T-helper 2 cell treated with Interferon-gamma antibody and Interleukin-4, amounts not matched to agents 5 μg/mL and 100 μg/mL, for 36 hours (primary cell): ENCODE measurements around the gene BDH1.
A peak's percentile ranks its signal among the peaks of the same experiment; 100 is the strongest.

Experiments used
- DNase-seq: peaks from one replicate; pipeline ENCODE4 v3.0.0; 2021; ENCODE audit warnings: low spot score
- H3K27ac Mint-ChIP-seq: one replicate; pipeline ENCODE4 v1.8.0; 2021; ENCODE audit warnings: mild to moderate bottlenecking, mixed read lengths
- H3K27me3 Mint-ChIP-seq: one replicate; pipeline ENCODE4 v1.8.0; 2021; ENCODE audit warnings: low read depth, mixed read lengths
- H3K36me3 Mint-ChIP-seq: one replicate; pipeline ENCODE4 v1.8.0; 2021; ENCODE audit warnings: low read depth, mixed read lengths
- H3K4me1 Mint-ChIP-seq: one replicate; pipeline ENCODE4 v1.8.0; 2021; ENCODE audit warnings: low read depth, mixed read lengths
- H3K4me3 Mint-ChIP-seq: one replicate; pipeline ENCODE4 v1.8.0; 2022; ENCODE audit warnings: mild to moderate bottlenecking, moderate library complexity, mixed read lengths
- H3K9me3 Mint-ChIP-seq: one replicate; pipeline ENCODE4 v1.8.0; 2021; ENCODE audit warnings: mixed read lengths

Gene BDH1

DNA sequence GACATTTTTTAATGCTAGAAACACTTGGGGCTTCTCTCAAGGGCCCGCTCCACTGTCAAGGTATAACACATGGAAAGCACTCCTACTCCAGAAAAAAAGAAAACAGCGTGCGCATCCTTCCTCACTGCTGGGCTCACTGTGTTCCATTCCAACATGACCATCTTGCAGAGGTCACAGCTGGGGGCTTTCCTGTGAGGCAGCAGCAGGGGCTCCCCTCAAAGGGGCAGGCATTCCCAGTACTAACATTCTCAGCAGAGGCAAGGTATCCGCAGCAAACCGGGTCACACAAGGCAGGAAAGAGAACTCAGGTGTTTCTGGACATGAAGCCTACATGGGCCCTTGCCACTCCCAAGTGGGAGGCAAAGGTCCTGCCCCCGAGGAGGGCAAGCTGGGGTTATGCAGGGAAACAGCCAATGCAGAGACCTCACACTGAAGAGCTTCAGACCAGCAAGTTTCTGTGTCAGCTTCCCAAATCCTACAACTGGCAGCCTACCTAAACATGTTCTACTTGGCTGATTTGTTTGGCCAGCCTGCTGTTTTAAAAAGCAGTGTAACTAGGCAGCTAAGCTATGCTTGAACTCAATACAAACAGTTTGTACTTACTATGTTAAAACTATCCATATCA is 6.4 kb downstream of the BDH1 start:
- H3K27me3 Mint-ChIP-seq, result no peaks in the 10 kb centered on the region
- peaks cover 31% of the 10 kb centered on the region for H3K36me3 Mint-ChIP-seq
- no peaks in the 10 kb centered on the region for H3K9me3 Mint-ChIP-seq
- no peak overlapping the region for H3K27ac Mint-ChIP-seq
- DNase-seq, result no peak
- peaks cover 24% of the 10 kb centered on the region for H3K4me1 Mint-ChIP-seq
- H3K4me3 Mint-ChIP-seq, result no peak overlapping the region

DNA sequence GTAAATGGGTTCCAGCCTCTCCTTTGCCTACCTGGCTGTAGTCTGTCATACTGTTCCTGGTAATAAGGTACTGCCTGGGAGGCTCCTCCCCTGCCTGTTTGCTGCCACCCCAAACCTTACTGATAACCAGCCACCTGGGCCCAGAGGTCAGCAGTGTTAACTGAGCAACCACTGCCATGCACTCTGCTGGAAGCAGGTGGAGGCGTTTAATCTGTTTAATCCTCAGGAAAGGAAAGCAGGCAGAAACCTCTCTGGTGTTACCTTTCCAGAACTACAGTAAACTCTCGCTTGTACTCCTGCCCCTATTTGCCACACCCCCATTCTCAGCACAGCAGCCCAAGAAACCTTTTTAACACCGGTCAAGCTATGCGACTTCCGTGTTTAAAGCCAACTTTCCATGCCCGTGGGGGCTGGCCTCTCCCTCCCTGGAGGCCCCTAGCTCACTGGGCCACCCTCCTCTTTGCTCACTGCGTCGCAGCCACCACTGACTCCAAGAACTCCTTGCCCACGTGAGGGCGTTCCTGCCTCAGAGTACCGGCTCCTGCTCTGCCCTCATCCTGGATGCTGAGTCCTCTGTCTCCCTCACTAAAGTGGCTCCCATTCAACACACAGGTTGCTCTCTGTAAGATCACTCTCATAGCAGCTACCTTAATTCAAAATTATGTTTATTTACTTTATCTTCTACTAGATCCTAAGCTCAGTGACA is 8.3 kb downstream of the BDH1 start:
- H3K4me3 Mint-ChIP-seq, result no peak overlapping the region
- DNase-seq, result no peak
- H3K9me3 Mint-ChIP-seq, result no peaks in the 10 kb centered on the region
- peaks cover 13% of the 10 kb centered on the region for H3K4me1 Mint-ChIP-seq
- H3K27me3 Mint-ChIP-seq, result no peaks in the 10 kb centered on the region
- H3K27ac Mint-ChIP-seq, result no peak overlapping the region
- H3K36me3 Mint-ChIP-seq, result peaks cover 34% of the 10 kb centered on the region

DNA sequence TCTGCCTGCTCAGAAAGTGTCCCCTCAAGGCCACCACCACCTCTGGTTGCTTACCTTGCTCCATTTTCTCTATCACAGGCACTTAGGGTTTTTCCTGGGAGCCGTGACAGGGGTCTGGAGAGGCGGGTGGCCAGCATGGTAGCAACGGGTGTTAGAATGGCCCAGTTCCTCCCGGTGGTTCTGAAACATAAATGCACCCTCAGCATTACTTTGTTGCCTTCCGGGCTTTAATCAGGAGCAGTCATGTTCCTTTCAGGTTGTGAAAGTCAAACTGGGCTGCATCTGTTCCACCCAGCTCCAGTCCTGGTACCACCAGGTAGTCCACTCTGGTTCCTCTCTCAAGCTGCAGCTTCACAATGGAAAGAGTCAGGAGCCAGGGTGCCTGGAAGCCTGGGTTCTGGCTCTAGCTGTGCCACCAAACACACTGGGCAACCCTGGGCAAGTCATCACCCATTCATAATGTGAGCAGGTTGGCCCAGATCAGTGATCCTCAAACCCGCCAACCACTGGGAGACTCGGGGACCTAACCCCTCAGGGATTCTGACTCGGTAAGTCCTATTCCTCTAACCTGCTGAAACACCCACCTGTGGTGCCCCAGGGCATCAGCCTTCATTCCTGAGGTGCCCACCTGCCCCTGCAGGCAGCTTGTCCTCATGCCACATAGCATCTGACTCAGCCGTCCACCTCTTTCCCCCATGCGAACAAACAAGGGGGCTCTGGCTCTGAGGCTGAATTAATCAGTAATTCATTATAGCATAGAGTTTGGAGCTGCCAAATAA is 9.3 kb downstream of the BDH1 start:
- no peaks in the 10 kb centered on the region for H3K27me3 Mint-ChIP-seq
- H3K4me3 Mint-ChIP-seq, result no peak overlapping the region
- no peak overlapping the region for H3K27ac Mint-ChIP-seq
- DNase-seq, result no peak
- peaks cover 4% of the 10 kb centered on the region for H3K4me1 Mint-ChIP-seq
- no peaks in the 10 kb centered on the region for H3K9me3 Mint-ChIP-seq
- peaks cover 31% of the 10 kb centered on the region for H3K36me3 Mint-ChIP-seq

DNA sequence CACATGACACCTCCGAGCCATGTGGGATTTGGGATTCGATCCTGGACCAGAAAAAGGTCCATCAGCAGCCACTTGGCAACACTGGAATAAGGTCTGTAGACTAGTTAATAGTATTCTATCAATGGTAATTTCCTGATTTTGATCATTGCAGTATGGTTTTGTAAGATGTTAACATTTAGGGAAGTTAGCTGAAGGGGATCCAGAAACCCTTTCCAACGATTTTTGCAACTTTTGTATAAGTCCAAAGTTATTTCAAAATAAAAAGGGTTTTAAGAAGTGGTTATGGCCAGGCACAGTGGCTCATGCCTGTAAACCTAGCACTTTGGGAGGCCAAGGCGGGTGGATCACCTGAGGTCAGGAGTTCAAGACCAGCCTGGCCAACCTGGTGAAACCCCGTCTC is 10.2 kb downstream of the BDH1 start:
- Mint-ChIP-seq H3K4me1 (no peaks in the 10 kb centered on the region), H3K36me3 (peaks cover 39% of the 10 kb centered on the region), H3K9me3 (no peaks in the 10 kb centered on the region), H3K27ac (no peak overlapping the region), H3K27me3 (no peaks in the 10 kb centered on the region), H3K4me3 (no peak overlapping the region)
- DNase-seq, result no peak

DNA sequence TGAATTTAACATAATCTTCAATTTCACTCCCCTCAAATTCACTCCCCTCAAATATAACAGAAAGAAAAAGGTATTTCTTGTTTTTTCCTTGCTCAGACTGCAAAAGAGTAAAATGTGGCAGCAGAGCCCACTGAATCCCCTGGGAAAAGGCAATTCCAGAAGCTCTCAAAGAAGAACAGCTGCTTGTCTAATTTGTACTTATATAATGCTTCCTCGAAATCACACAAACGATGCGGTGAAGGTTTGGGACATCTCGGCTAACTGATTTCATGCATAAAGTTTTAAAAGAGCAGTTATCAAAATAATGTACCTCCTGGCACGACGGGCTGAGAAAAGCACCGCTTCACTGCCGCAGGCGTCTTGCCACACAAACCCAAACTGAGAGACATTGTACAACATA is 10.7 kb downstream of the BDH1 start:
- no peak overlapping the region for H3K4me3 Mint-ChIP-seq
- H3K9me3 Mint-ChIP-seq, result no peaks in the 10 kb centered on the region
- H3K4me1 Mint-ChIP-seq, result no peaks in the 10 kb centered on the region
- H3K27me3 Mint-ChIP-seq, result no peaks in the 10 kb centered on the region
- no peak for DNase-seq
- no peak overlapping the region for H3K27ac Mint-ChIP-seq
- H3K36me3 Mint-ChIP-seq, result peaks cover 39% of the 10 kb centered on the region

DNA sequence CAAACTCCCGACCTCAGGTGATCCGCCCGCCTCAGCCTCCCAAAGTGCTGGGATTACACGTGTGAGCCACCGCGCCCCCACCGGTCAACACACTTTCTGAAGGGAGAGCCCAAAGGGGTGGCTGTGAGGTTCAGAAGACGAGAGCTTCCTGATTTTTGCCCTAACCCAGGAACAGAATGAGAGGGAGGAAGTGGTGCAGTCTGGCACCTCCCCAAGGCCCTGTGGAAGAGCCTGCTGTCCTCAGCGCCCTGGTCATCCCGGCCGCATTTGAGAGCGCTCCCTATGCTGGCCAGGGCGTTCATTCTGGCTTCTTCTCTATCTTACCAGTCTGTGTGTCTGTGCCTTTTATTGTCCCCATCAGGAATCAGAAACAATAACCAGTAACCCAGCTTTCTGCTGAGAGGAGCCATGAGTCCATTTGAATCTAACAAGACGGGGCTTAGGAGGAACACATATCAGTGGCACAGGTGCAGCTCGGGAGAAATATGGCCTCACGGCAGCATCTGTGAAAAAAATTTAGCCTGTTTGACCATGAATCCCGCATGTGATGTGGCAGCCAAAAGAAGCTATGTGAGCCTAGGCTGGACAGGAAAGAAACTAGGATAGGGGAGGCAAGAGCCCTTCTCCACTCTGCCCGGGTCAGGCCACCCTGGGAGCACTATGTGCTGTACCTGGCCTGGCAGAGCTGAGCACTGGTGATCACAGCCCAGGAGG is 12.9 kb downstream of the BDH1 start:
- no peaks in the 10 kb centered on the region for H3K27me3 Mint-ChIP-seq
- no peaks in the 10 kb centered on the region for H3K9me3 Mint-ChIP-seq
- peaks cover 48% of the 10 kb centered on the region for H3K36me3 Mint-ChIP-seq
- no peak overlapping the region for H3K27ac Mint-ChIP-seq
- H3K4me3 Mint-ChIP-seq, result no peak overlapping the region
- no peak for DNase-seq
- peaks cover 4% of the 10 kb centered on the region for H3K4me1 Mint-ChIP-seq

DNA sequence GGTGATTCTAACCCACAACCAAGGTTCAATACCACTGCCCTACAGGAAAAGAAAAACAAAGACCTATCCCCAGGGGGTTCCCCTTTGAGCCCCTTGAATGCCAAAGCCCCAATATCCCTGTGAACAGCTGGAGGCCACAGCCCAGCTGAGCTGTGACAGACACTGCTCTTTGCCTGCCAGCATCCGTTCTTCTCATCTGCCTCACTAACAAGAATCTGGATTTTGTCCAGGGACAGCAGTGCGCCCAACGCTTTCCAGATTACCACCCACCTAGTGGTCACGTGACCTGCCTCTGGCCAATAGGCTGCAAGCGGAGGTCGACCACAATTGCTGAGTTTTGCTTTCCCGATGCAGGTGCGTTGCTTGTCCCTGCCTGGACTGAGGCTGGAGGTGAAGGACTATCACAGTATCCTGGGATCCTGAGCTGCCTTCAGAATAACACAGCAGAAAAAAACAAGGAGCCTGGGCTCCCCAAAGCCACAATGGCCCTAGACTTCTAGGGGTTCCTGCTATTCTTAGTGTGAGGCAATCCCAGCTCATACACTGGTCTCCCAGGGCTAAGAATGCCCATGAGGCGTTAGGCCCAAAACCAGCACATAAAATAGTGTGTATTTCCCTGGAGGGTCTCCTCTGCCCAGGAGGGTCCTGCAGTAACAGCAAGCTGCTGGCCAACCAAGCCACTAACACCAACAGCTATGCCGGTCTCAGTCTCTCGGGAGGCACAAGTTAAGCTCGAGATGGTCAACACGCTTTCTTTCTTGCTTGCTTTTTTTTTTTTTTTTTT is 13.8 kb downstream of the BDH1 start:
- no peak for DNase-seq
- no peaks in the 10 kb centered on the region for H3K27me3 Mint-ChIP-seq
- peaks cover 4% of the 10 kb centered on the region for H3K4me1 Mint-ChIP-seq
- H3K27ac Mint-ChIP-seq, result no peak overlapping the region
- no peak overlapping the region for H3K4me3 Mint-ChIP-seq
- H3K36me3 Mint-ChIP-seq, result peaks cover 55% of the 10 kb centered on the region
- H3K9me3 Mint-ChIP-seq, result no peaks in the 10 kb centered on the region

DNA sequence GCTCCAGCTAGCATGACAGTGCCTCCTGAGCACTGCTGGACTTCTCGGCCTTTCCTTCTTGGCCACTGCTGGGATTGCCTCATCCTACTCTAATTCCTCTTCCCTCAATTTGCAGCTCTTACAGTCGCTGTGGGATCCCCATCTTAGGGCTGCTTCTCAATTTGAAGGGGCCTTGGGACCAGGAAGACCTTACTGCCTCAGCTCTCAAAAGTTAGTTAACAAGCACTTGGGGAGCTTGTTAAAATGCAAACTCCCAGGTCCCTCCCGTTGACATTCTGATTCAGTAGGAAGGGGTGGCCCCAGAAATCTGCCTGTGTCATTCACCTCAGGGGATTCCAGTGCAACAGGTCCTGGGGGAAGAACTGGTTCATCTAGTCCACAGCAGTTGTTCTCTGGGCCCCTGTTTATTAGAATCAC is 14.8 kb downstream of the BDH1 start:
- Mint-ChIP-seq H3K36me3 (peaks cover 53% of the 10 kb centered on the region), H3K4me1 (peaks cover 4% of the 10 kb centered on the region), H3K27me3 (no peaks in the 10 kb centered on the region), H3K4me3 (no peak overlapping the region), H3K9me3 (no peaks in the 10 kb centered on the region), H3K27ac (no peak overlapping the region)
- no peak for DNase-seq

DNA sequence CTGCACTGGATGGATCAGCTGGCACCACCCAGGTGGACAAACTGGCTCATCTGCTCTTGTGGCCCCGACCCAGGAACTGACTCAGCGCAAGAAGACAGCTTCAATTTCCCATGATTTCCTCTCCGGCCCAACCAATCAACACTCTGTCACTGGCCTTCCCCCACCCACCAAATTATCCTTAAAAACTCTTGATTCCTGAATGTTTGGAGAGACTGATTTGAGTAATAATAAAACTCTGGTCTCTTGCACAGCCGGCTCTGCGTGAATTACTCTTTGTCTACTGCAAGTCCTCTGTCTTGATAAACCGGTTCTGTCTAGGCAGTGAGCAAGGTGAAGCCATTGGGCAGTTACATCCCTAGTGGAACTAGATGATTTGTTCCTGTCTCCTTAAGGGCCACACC is 16.1 kb downstream of the BDH1 start:
- H3K4me3 Mint-ChIP-seq, result no peak overlapping the region
- DNase-seq, result no peak
- H3K27me3 Mint-ChIP-seq, result no peaks in the 10 kb centered on the region
- peaks cover 4% of the 10 kb centered on the region for H3K4me1 Mint-ChIP-seq
- H3K27ac Mint-ChIP-seq, result peak overlapping the region; percentile 36
- no peaks in the 10 kb centered on the region for H3K9me3 Mint-ChIP-seq
- H3K36me3 Mint-ChIP-seq, result peaks cover 51% of the 10 kb centered on the region

DNA sequence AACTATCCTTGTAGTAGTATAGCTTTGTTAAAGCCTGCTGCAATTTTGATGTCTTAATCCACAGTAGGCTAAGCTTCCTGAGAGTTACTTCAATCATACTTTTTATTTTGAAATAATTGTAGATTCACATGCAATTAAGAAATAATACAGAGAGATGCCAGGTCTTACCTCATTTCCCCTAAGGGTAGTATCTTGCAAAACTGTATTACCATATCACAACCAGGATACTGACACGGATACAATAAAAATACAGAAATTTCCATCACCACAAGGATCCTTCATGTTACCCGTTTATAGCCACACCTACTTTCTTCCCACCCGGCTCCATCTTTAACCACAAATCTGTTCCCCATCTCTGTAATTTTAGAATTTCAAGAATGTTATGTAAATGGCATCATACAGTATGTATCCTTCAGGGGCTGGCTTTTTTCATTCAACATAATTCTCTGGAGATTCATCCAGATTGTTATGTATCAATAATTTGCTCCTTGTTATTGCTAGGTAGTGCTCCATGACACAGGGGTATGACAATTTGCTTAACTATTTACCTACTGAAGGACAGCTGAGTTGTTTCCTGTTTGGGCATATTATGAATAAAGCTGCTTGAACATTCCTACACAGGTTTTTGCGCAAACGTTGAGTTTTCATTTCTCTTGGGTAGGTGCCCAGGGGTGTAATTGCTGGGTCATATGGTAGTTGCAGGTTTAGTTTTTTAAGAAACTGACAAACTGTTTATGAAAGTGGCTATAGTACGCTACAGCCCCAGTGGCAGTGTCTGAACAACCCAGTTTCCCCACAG is 21.6 kb downstream of the BDH1 start:
- no peaks in the 10 kb centered on the region for H3K4me1 Mint-ChIP-seq
- no peaks in the 10 kb centered on the region for H3K9me3 Mint-ChIP-seq
- H3K36me3 Mint-ChIP-seq, result peaks cover 34% of the 10 kb centered on the region
- no peak for DNase-seq
- no peak overlapping the region for H3K27ac Mint-ChIP-seq
- H3K4me3 Mint-ChIP-seq, result no peak overlapping the region
- H3K27me3 Mint-ChIP-seq, result no peaks in the 10 kb centered on the region

DNA sequence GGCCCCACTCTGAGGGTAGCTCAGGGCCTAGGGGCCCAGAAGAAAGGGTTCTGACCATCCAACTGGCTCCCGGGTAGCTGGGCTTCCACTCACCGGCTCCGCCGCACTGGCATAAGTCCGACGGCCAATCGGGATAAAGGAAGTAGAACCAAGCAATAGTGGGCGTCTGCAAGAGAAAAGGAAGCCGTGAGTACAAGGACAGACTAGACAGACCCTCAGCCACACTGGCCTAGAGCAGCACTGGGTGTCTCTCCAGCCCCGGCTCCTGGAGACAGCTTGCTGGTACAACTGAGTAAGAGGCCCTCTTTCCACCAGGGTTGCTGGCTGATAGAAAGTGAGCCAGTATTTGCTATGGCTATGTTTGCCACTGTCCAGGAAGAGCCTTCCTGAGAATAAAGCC is 22.4 kb downstream of the BDH1 start:
- DNase-seq, result no peak
- Mint-ChIP-seq H3K9me3 (no peaks in the 10 kb centered on the region), H3K36me3 (peaks cover 33% of the 10 kb centered on the region), H3K4me3 (no peak overlapping the region), H3K4me1 (no peaks in the 10 kb centered on the region), H3K27me3 (no peaks in the 10 kb centered on the region), H3K27ac (no peak overlapping the region)

DNA sequence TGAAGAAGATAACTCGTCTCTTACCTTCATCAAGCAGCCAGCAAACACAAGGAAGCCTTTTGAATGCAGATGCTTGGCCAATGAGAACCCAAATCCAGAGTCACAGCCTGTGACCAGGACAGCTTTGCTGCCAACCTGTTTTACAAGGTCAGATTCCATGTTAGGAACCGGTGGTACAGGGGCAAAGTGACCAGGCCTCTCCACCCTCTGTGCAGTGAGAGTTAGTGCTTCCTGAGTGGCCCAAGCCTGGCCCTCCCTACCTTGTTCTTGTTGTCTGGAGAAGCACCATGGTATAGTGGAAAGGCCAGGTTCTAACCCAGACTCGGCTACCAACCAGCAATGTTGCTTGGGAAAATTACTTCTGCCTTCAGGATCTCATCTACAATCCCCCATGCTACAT is 23.4 kb downstream of the BDH1 start:
- no peak overlapping the region for H3K27ac Mint-ChIP-seq
- H3K4me3 Mint-ChIP-seq, result no peak overlapping the region
- peaks cover 39% of the 10 kb centered on the region for H3K36me3 Mint-ChIP-seq
- H3K4me1 Mint-ChIP-seq, result no peaks in the 10 kb centered on the region
- no peak for DNase-seq
- no peaks in the 10 kb centered on the region for H3K9me3 Mint-ChIP-seq
- no peaks in the 10 kb centered on the region for H3K27me3 Mint-ChIP-seq

DNA sequence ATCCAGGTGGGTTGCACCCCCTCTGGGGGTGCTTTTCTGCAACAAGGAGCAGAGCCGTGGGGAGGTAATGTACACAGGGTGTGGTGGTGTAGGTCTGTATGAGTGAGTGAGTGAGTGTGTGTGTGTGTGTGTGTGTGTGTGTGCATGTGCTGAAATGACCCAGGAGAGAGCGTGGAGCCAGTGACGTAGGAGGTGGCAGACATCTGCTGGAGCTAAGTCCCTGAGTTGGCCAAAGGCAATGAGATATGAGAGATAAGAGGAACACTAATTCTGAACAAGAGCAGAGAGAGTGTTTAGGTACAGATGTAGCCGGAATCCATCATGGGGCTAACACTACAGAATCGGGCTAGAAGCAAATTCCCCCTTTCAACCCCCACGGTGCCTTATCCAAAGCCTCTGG is 27.6 kb downstream of the BDH1 start:
- no peak overlapping the region for H3K27ac Mint-ChIP-seq
- H3K27me3 Mint-ChIP-seq, result no peaks in the 10 kb centered on the region
- no peak for DNase-seq
- no peaks in the 10 kb centered on the region for H3K4me1 Mint-ChIP-seq
- no peak overlapping the region for H3K4me3 Mint-ChIP-seq
- H3K9me3 Mint-ChIP-seq, result no peaks in the 10 kb centered on the region
- peaks cover 41% of the 10 kb centered on the region for H3K36me3 Mint-ChIP-seq
